OCI-LY7 (cell line): ENCODE results near the gene OR10W1. TPM values are rescaled to one million over a fixed set of nuclear protein-coding genes. Genes with fewer than 3 reads are reported as not detected.

Experiments
- Bru-seq: library from RNA; stranded (reverse); fragments of 400-500 nt; gene quantifications from one replicate; lab custom pipeline; 2021; lab: Mats Ljungman, UMichigan
- BruChase-seq, 2 experiments: library from RNA; stranded (reverse); fragments of 400-500 nt; gene quantifications; one replicate each; lab custom pipeline; 2021; lab: Mats Ljungman, UMichigan
- BruUV-seq: library from RNA; stranded (reverse); fragments of 400-500 nt; replicated peaks from 2 replicates; lab custom pipeline; 2021; lab: Mats Ljungman, UMichigan
- CTCF ChIA-PET: fragments of 300-600 bp; sonication (Branson Sonifier 250); formaldehyde crosslinking; loops from one replicate; lab custom pipeline; 2022; ENCODE audit warnings: antibody characterized with exemption; ENCODE audit not compliant: unreplicated experiment; lab: Charles Lee
- POLR2A ChIA-PET: fragments of 300-600 bp; sonication (Branson Sonifier 250); formaldehyde crosslinking; loops from one replicate; lab custom pipeline; 2022; ENCODE audit warnings: antibody characterized with exemption; lab: Charles Lee
- DNase-seq: peaks from one replicate; pipeline ENCODE4 v3.0.0-alpha.2; 2015; ENCODE audit warnings: low spot score
- H2AFZ ChIP-seq: fragments of 200-600 bp; sonication (generic), shearing (Covaris generic); 2 replicates; pipeline ENCODE4 v1.6.1; 2014; ENCODE audit warnings: mild to moderate bottlenecking, antibody characterized with exemption, low read length, moderate library complexity
- H3K27ac ChIP-seq: fragments of 200-600 bp; sonication (generic); 2 replicates; pipeline ENCODE4 v1.5.1; 2014; ENCODE audit warnings: mixed run types, low read depth, mild to moderate bottlenecking, moderate library complexity, low read length, inconsistent platforms; ENCODE audit not compliant: poor library complexity, severe bottlenecking
- H3K36me3 ChIP-seq: fragments of 200-600 bp; sonication (generic); 2 replicates; pipeline ENCODE4 v1.6.1; 2014; ENCODE audit warnings: mild to moderate bottlenecking, antibody characterized with exemption, low read length, moderate library complexity, mixed read lengths; ENCODE audit not compliant: insufficient read depth
- H3K4me1 ChIP-seq: fragments of 200-600 bp; sonication (generic); 2 replicates; pipeline ENCODE4 v1.5.1; 2014; ENCODE audit warnings: mild to moderate bottlenecking, low read length; ENCODE audit not compliant: insufficient read depth, poor library complexity, severe bottlenecking
- H3K4me2 ChIP-seq: fragments of 200-600 bp; sonication (generic); 2 replicates; pipeline ENCODE4 v1.6.1; 2014; ENCODE audit warnings: mild to moderate bottlenecking, low read length
- H3K4me3 ChIP-seq: fragments of 200-600 bp; sonication (generic); 2 replicates; pipeline ENCODE4 v1.5.1; 2014; ENCODE audit warnings: mild to moderate bottlenecking, low read depth, low read length; ENCODE audit not compliant: poor library complexity, severe bottlenecking
- H3K79me2 ChIP-seq: fragments of 200-600 bp; sonication (generic); 2 replicates; pipeline ENCODE4 v1.6.1; 2016; ENCODE audit warnings: low read depth, mild to moderate bottlenecking, low read length, moderate library complexity, mixed read lengths; ENCODE audit not compliant: insufficient read depth
- H3K9me2 ChIP-seq: fragments of 200-600 bp; sonication (generic); 2 replicates; pipeline ENCODE4 v1.6.1; 2016; ENCODE audit warnings: mild to moderate bottlenecking, low read length, mixed read lengths; ENCODE audit not compliant: insufficient read depth
- H3K9me3 ChIP-seq: fragments of 200-600 bp; sonication (generic); 2 replicates; pipeline ENCODE4 v1.6.1; 2014; ENCODE audit warnings: mild to moderate bottlenecking, mixed run types, low read length, mixed read lengths
- H4K20me1 ChIP-seq: fragments of 200-600 bp; sonication (generic); 2 replicates; pipeline ENCODE4 v1.6.1; 2014; ENCODE audit warnings: mild to moderate bottlenecking, antibody characterized with exemption, low read length, moderate library complexity, mixed read lengths; ENCODE audit not compliant: insufficient read depth
- CTCF ChIP-seq: fragments of 200-600 bp; sonication (generic); conservative IDR thresholded peaks from 2 replicates; pipeline ENCODE4 v1.5.1; 2014; ENCODE audit warnings: mild to moderate bottlenecking, antibody characterized with exemption, low read length, moderate library complexity, mixed read lengths
- EZH2phosphoT487 ChIP-seq: fragments of 200-600 bp; sonication (generic); IDR thresholded peaks from 2 replicates; pipeline ENCODE4 v1.6.1; 2018; ENCODE audit warnings: low read depth, borderline replicate concordance, mild to moderate bottlenecking, mixed run types, antibody characterized with exemption, low read length, moderate library complexity, mixed read lengths
- intact Hi-C: fragments of 100-400 bp; cut with micrococcal nuclease; formaldehyde crosslinking; loops from one replicate; pipeline ENCODE4 v1.10.0; 2022; ENCODE audit not compliant: unreplicated experiment
- long read RNA-seq: library from polyadenylated mRNA; stranded (forward); transcript quantifications from one replicate; pipeline ENCODE4 v2.0.0, GENCODE V29; 2022
- total RNA-seq, 2 experiments: library from RNA; depleted of rRNA in 1 of 2; stranded (reverse); fragments of >200 nt in 1 of 2; shearing (Covaris generic) in 1 of 2; gene quantifications; 2 replicates each; pipeline ENCODE4 v1.2.3, GENCODE V29; 2014 to 2022

Gene OR10W1
- total RNA-seq (2014; rRNA removed; shearing (Covaris generic)) = not detected in 2 replicates
- not detected in 2 replicates for total RNA-seq (2022)
- Bru-seq, nascent RNA = not detected
- not detected for BruChase-seq, experiment 1, labeled RNA remaining after a 6-hour chase
- not detected for BruChase-seq, experiment 2, labeled RNA remaining after a 2-hour chase
- long read RNA-seq = 0 reads

- H3K4me3 ChIP-seq = no peak within 1 kb of the TSS
- no peaks in the 10 kb centered on the region for H3K36me3 ChIP-seq
- H2AFZ ChIP-seq = no peak within 1 kb of the TSS
- H4K20me1 ChIP-seq = no peaks in the 10 kb centered on the region
- no peak for DNase-seq
- no peak within 1 kb of the TSS for H3K4me2 ChIP-seq
- no peaks in the 10 kb centered on the region for H3K9me3 ChIP-seq
- intact Hi-C loops = no loop called here
- no TSS peak for BruUV-seq
- TF ChIP-seq CTCF = no peak
- no peak for TF ChIP-seq EZH2phosphoT487
- H3K4me1 ChIP-seq = no peaks in the 10 kb centered on the region
- no peaks in the 10 kb centered on the region for H3K79me2 ChIP-seq
- no peak within 1 kb of the TSS for H3K27ac ChIP-seq
- ChIA-PET CTCF (no interaction called here), POLR2A (no interaction called here)
- no peaks in the 10 kb centered on the region for H3K9me2 ChIP-seq
Measured at GRCh38 chr11:58268142-58268541, at the start of gene OR10W1. OR10W1 (minus strand) TSS chr11:58268260; CDS start chr11:58267858, 402 bp downstream.

- no peaks in the 10 kb centered on the region for H3K79me2 ChIP-seq
- DNase-seq = no peak
- no peak overlapping the region for H3K4me3 ChIP-seq
- H3K9me2 ChIP-seq = no peaks in the 10 kb centered on the region
- no peaks in the 10 kb centered on the region for H4K20me1 ChIP-seq
- H3K27ac ChIP-seq = no peak overlapping the region
- POLR2A ChIA-PET = no interaction called here
- no peaks in the 10 kb centered on the region for H3K9me3 ChIP-seq
- no peak overlapping the region for H2AFZ ChIP-seq
- intact Hi-C loops = no loop called here
- CTCF ChIA-PET = no interaction called here
- H3K4me1 ChIP-seq = no peaks in the 10 kb centered on the region
- no peak for TF ChIP-seq EZH2phosphoT487
- TF ChIP-seq CTCF = no peak
- no TSS peak for BruUV-seq
- H3K4me2 ChIP-seq = no peak overlapping the region
- no peaks in the 10 kb centered on the region for H3K36me3 ChIP-seq
Measured at GRCh38 chr11:58316142-58316541, 48.1 kb upstream of the OR10W1 start.

GRCh38 chr11:58301576-58301975 is 33.5 kb upstream of the OR10W1 start:
- Histone ChIP-seq H4K20me1 (no peaks in the 10 kb centered on the region), H3K79me2 (no peaks in the 10 kb centered on the region), H3K27ac (no peak overlapping the region), H3K36me3 (no peaks in the 10 kb centered on the region), H3K9me2 (no peaks in the 10 kb centered on the region), H3K9me3 (no peaks in the 10 kb centered on the region), H2AFZ (no peak overlapping the region), H3K4me3 (no peak overlapping the region), H3K4me2 (no peak overlapping the region), H3K4me1 (no peaks in the 10 kb centered on the region)
- no TSS peak for BruUV-seq
- ChIA-PET POLR2A (no interaction called here), CTCF (no interaction called here)
- intact Hi-C loops = no loop called here
- no peak for DNase-seq
- TF ChIP-seq EZH2phosphoT487 (no peak), CTCF (no peak)
